Liver (tissue), 9 donors: ENCODE results near the gene SNAI3. TPM values are rescaled to one million over a fixed set of nuclear protein-coding genes. Genes with fewer than 3 reads are reported as not detected.

Experiments used
- DNase-seq: peaks from one replicate; pipeline ENCODE4 v3.0.0-alpha.2; 2017; ENCODE audit warnings: low spot score
- H3K27ac ChIP-seq, 2 donors: one replicate each; pipeline ENCODE4 v1.7.0; 2013; ENCODE audit warnings: inconsistent platforms in 2 of 2, low read length in 2 of 2, control low read depth in 1 of 2, low read depth in 1 of 2, mild to moderate bottlenecking in 1 of 2
- H3K27me3 ChIP-seq, 4 donors: one replicate each; pipeline versions ENCODE4 v1.6.1 to v1.7.0; 2013; ENCODE audit warnings: low read length in 3 of 4, inconsistent platforms in 1 of 4, mild to moderate bottlenecking in 1 of 4, moderate library complexity in 1 of 4; ENCODE audit not compliant: control insufficient read depth in 4 of 4, insufficient read depth in 4 of 4
- H3K36me3 ChIP-seq, 4 donors: one replicate each; pipeline versions ENCODE4 v1.6.1 to v1.7.0; 2013; ENCODE audit warnings: low read length in 3 of 4, mild to moderate bottlenecking in 3 of 4, low read depth in 1 of 4, moderate library complexity in 1 of 4; ENCODE audit not compliant: control insufficient read depth in 4 of 4, insufficient read depth in 3 of 4
- H3K4me1 ChIP-seq, 4 donors: one replicate each; pipeline versions ENCODE4 v1.6.1 to v1.7.0; 2013; ENCODE audit warnings: low read length in 3 of 4, mild to moderate bottlenecking in 3 of 4, moderate library complexity in 1 of 4; ENCODE audit not compliant: control insufficient read depth in 4 of 4, insufficient read depth in 4 of 4
- H3K4me3 ChIP-seq, 3 donors: one replicate each; pipeline versions ENCODE4 v1.6.1 to v1.7.0; 2013; ENCODE audit warnings: low read length in 3 of 3, control low read depth in 1 of 3, low read depth in 1 of 3, mild to moderate bottlenecking in 1 of 3
- H3K9ac ChIP-seq, 2 donors: one replicate each; pipeline ENCODE4 v1.7.0; 2013; ENCODE audit warnings: low read length in 2 of 2, mild to moderate bottlenecking in 2 of 2, moderate library complexity in 2 of 2, control low read depth in 1 of 2, low read depth in 1 of 2
- H3K9me3 ChIP-seq, 4 donors: one replicate each; pipeline versions ENCODE4 v1.6.1 to v1.7.0; 2013; ENCODE audit warnings: low read length in 3 of 4; ENCODE audit not compliant: control insufficient read depth in 4 of 4
- ATF3 ChIP-seq: IDR thresholded peaks from 2 replicates; pipeline ENCODE4 v1.6.1; 2016; ENCODE audit warnings: antibody characterized with exemption
- CTCF ChIP-seq: fragments of 150-350 bp; IDR thresholded peaks from 2 replicates; pipeline ENCODE4 v1.5.1; 2017; ENCODE audit warnings: improper control_type of control experiment, low read depth, low read length; ENCODE audit not compliant: missing input control
- EGR1 ChIP-seq, 2 donors: IDR thresholded peaks; 2 replicates each; pipeline ENCODE4 v1.6.1; 2016 to 2018; ENCODE audit warnings: antibody characterized with exemption in 2 of 2, low read depth in 2 of 2
- FOXA1 ChIP-seq: IDR thresholded peaks from 2 replicates; pipeline ENCODE4 v1.6.1; 2016; ENCODE audit warnings: antibody characterized with exemption
- FOXA2 ChIP-seq: IDR thresholded peaks from 2 replicates; pipeline ENCODE4 v1.6.1; 2016; ENCODE audit warnings: antibody characterized with exemption
- GABPA ChIP-seq, 2 donors: IDR thresholded peaks in 1 of 2; conservative IDR thresholded peaks in 1 of 2; 2 replicates each; pipeline ENCODE4 v1.6.1; 2016; ENCODE audit warnings: antibody characterized with exemption in 2 of 2, mild to moderate bottlenecking in 1 of 2, moderate library complexity in 1 of 2
- HNF4A ChIP-seq, 2 donors: conservative IDR thresholded peaks; 2 replicates each; pipeline ENCODE4 v1.6.1; 2016; ENCODE audit warnings: antibody characterized with exemption in 2 of 2, mild to moderate bottlenecking in 2 of 2
- HNF4G ChIP-seq: IDR thresholded peaks from 2 replicates; pipeline ENCODE4 v1.6.1; 2016; ENCODE audit warnings: antibody characterized with exemption
- JUND ChIP-seq, 2 donors: IDR thresholded peaks; 2 replicates each; pipeline ENCODE4 v1.6.1; 2016; ENCODE audit warnings: antibody characterized with exemption in 2 of 2
- MAX ChIP-seq: IDR thresholded peaks from 2 replicates; pipeline ENCODE4 v1.6.1; 2016; ENCODE audit warnings: antibody characterized with exemption
- RAD21 ChIP-seq, 2 donors: IDR thresholded peaks; 2 replicates each; pipeline ENCODE4 v1.6.1; 2016; ENCODE audit warnings: antibody characterized with exemption in 2 of 2, mild to moderate bottlenecking in 2 of 2
- REST ChIP-seq: IDR thresholded peaks from 2 replicates; pipeline ENCODE4 v1.6.1; 2016; ENCODE audit warnings: antibody characterized with exemption, mild to moderate bottlenecking
- RXRA ChIP-seq, 2 donors: IDR thresholded peaks; 2 replicates each; pipeline ENCODE4 v1.6.1; 2017 to 2018; ENCODE audit warnings: antibody characterized with exemption in 2 of 2, mild to moderate bottlenecking in 1 of 2
- SP1 ChIP-seq: IDR thresholded peaks from 2 replicates; pipeline ENCODE4 v1.6.1; 2018; ENCODE audit warnings: antibody characterized with exemption, mild to moderate bottlenecking
- TAF1 ChIP-seq: conservative IDR thresholded peaks from 2 replicates; pipeline ENCODE4 v1.6.1; 2016; ENCODE audit warnings: antibody characterized with exemption, mild to moderate bottlenecking
- YY1 ChIP-seq: IDR thresholded peaks from 2 replicates; pipeline ENCODE4 v1.6.1; 2016; ENCODE audit warnings: antibody characterized with exemption, mild to moderate bottlenecking
- ZBTB33 ChIP-seq: IDR thresholded peaks from 2 replicates; pipeline ENCODE4 v1.6.1; 2016; ENCODE audit warnings: antibody characterized with exemption
- WGBS: extraction: QIAGEN DNeasy Blood & Tissue Kit; methylation state at CpG from one replicate; pipeline ENCODE4 v1.1.7; 2013; 5-methylcytosine and 5-hydroxymethylcytosine counted together
- polyA plus RNA-seq, 2 donors: library from polyadenylated mRNA; stranded (reverse) in 1 of 2; unstranded in 1 of 2; fragments of 200-250 nt in 1 of 2; fragments of >200 nt in 1 of 2; fragmentation: Nextera tagmentation in 1 of 2; extraction: Ambion mirVana in 1 of 2; gene quantifications; one replicate each; pipeline versions ENCODE4 v1.2.1 to v1.2.3, GENCODE V29; 2013 to 2015
- total RNA-seq, 2 donors: library from RNA; depleted of rRNA; stranded (reverse); fragments of >200 nt; gene quantifications; one replicate each; pipeline ENCODE4 v1.2.3, GENCODE V29; 2014
- donor health status: healthy.
- donor health status: healthy.
- donor health status: healthy.
- donor health status: healthy.
- donor health status: healthy.

Gene SNAI3
- total and polyA plus RNA-seq, 4 donors: 0.05 to 0.48 (median 0.20) TPM

- TF ChIP-seq TAF1 (no peak), GABPA (IDR thresholded peaks at IDR 0.05 in 1 of 2, conservative IDR thresholded peaks at IDR 0.05 in 1 of 2) (no peak), YY1 (no peak), SP1 (no peak), ATF3 (no peak), CTCF (no peak), MAX (no peak), RAD21 (IDR thresholded peaks at IDR 0.05) (no peak), EGR1 (IDR thresholded peaks at IDR 0.05; ENCODE audit: low read depth in 2 of 2) (no peak), FOXA1 (no peak), REST (no peak), FOXA2 (no peak), ZBTB33 (no peak), HNF4G (no peak), RXRA (IDR thresholded peaks at IDR 0.05) (no peak), JUND (IDR thresholded peaks at IDR 0.05) (no peak), HNF4A (conservative IDR thresholded peaks at IDR 0.05) (no peak)
- Histone ChIP-seq H3K36me3 (peaks cover 5 to 73% (median 36%) of the 10 kb centered on the region in 4 donors), H3K27ac (no peak overlapping the region), H3K4me1 (no peaks in the 10 kb centered on the region), H3K4me3 (no peak overlapping the region), H3K27me3 (no peaks in the 10 kb centered on the region), H3K9me3 (no peaks in the 10 kb centered on the region), H3K9ac (no peak overlapping the region)
- DNase-seq: no peak
- WGBS: 94% methylated on average over 31 of the region's 31 CpGs
These were observed 38.7 kb upstream of the SNAI3 start for GRCh38 chr16:88724855-88725555.
